Retinal pigment epithelial cell (primary cell): ENCODE data around the gene TBC1D20.

ENCODE experiments used
- DNase-seq: peaks from one replicate; pipeline ENCODE4 v3.0.0-alpha.2; 2010; ENCODE audit warnings: low read depth
- H3K4me3 ChIP-seq: 2 replicates; pipeline ENCODE4 v1.5.1; 2011; ENCODE audit warnings: mild to moderate bottlenecking, low read length, control low read depth, moderate library complexity
- TF ChIP-seq, protein P1 (sequence below): conservative IDR thresholded peaks from 2 replicates; pipeline ENCODE4 v1.5.1; 2011; ENCODE audit warnings: low read depth, low read length, control low read depth, inconsistent platforms

Gene TBC1D20

GRCh38 chr20:420721-421574 is 41.4 kb downstream of the TBC1D20 start:
- H3K4me3 ChIP-seq = no peak overlapping the region
- TF ChIP-seq, protein P1, sequence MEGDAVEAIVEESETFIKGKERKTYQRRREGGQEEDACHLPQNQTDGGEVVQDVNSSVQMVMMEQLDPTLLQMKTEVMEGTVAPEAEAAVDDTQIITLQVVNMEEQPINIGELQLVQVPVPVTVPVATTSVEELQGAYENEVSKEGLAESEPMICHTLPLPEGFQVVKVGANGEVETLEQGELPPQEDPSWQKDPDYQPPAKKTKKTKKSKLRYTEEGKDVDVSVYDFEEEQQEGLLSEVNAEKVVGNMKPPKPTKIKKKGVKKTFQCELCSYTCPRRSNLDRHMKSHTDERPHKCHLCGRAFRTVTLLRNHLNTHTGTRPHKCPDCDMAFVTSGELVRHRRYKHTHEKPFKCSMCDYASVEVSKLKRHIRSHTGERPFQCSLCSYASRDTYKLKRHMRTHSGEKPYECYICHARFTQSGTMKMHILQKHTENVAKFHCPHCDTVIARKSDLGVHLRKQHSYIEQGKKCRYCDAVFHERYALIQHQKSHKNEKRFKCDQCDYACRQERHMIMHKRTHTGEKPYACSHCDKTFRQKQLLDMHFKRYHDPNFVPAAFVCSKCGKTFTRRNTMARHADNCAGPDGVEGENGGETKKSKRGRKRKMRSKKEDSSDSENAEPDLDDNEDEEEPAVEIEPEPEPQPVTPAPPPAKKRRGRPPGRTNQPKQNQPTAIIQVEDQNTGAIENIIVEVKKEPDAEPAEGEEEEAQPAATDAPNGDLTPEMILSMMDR = no peak
- no peak for DNase-seq

- DNase-seq = no peak
- TF ChIP-seq, protein P1 = no peak
- no peak overlapping the region for H3K4me3 ChIP-seq
These were observed 42.1 kb downstream of the TBC1D20 start for GRCh38 chr20:420166-420620.

GRCh38 chr20:419556-420165 is 42.7 kb downstream of the TBC1D20 start:
- TF ChIP-seq, protein P1 = no peak

DNA sequence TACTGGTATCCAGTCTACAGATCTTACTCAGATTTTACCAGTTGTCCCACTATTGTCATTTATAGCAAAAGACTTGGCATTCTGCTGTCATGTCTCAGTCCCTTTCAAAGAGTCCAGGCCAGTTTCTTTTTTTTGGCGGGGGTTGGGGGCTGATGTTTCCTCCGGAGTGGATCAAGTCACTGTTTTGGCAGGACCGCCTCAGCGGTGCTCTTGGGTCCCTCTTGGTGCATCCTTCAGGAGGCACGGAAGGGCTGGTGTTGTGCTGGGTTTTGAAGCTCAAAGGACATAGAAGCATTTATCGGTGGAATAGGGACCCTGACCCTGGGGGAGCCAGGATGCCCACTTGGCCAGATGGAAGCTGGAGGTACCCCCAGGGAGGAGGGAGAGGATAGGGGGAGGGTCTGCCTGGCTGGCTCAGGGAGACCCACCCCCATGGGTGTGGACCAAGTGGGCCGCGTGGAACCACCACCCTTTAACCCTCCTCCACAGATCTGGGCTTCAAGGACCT is 43.4 kb downstream of the TBC1D20 start:
- no peak overlapping the region for H3K4me3 ChIP-seq
- TF ChIP-seq, protein P1 = no peak
- DNase-seq = no peak

More at GRCh38 chr20:419556-420165, 42.7 kb downstream of the TBC1D20 start:
- H3K4me3 ChIP-seq = no peak overlapping the region
- no peak for DNase-seq

DNA sequence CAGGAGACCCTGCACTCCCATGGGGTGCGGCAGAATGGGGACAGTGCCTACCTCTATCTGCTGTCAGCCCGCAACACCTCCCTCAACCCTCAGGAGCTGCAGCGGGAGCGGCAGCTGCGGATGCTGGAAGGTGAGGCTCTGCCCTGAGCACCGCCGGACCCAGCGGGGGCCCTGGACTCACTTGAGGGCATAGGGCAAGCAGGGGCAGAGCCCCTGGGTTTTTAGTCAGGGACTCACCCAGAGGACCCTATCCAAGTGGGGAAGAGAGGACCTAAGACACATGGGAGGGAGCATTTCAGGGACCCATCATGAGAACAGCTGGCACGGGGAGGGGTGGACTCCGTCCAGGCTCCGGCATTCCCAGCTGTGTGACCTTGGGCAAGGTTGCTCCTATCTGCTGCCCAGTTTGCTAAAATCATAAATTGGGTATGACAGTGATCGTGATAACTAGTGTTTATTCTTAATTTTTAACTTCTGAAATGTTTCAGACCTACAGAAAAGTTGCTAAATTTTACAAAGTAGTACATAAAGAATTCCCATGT is 44.5 kb downstream of the TBC1D20 start:
- no peak overlapping the region for H3K4me3 ChIP-seq
- no peak for DNase-seq
- TF ChIP-seq, protein P1 = no peak

DNA sequence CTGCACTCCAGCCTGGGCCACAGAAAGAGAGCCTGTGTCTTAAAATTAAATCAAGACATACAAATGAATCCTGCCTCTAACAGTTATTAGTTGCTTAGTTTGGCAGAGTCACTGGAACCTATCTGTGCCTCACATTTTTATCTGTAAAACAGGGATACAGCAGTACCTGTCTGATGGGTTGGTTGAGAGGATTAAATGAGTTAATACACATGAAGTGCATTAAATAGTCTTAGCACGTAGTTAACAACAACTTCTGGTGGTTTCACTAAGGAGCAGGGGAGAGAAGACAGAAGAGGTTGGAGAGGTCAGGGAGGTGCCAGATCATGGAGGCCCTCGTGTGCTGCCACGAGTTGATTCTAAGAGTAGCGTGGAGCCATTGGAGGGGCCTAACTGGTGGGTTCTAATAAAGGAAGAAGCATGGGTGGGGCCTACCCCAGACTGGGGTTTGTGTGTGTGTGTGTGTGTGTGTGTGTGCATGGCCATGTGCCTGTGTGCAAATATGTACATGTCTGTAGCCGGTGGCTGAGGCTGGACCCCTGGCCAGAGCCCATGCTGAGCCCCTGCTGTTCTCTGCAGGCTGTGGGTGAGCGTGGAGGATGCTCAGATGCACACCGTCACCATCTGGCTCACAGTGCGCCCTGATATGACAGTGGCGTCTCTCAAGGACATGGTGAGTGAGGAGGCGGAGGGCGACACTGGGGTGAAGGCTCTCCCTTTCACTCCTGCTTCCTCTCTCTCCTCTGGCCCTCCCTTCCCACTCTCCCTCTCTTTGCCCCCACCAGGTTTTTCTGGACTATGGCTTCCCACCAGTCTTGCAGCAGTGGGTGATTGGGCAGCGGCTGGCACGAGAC is 45.2 kb downstream of the TBC1D20 start:
- DNase-seq = no peak
- TF ChIP-seq, protein P1 = no peak

More for the DNA sequence above, 45.2 kb downstream of the TBC1D20 start:
- no peak overlapping the region for H3K4me3 ChIP-seq
